ENCODE data around the gene OXCT1. TPM values are rescaled to one million over a fixed set of nuclear protein-coding genes. Genes with fewer than 3 reads are reported as not detected.

OXCT1 gene
- total RNA-seq: 40.4 and 57.0 TPM in 2 replicates

GRCh38 chr5:41869724-41870626 is at the start of gene OXCT1:
OXCT1 (minus strand) TSS chr5:41870425; CDS start chr5:41870358, 67 bp downstream.

GRCh38 chr5:41903892-41904799 is 33.9 kb upstream of the OXCT1 start, which contains the start of gene RIMOC1:
RIMOC1 (plus strand) TSS chr5:41904344; CDS start chr5:41904368, 24 bp downstream.

Other genes with a start within 250 kb of the OXCT1 start
- gene RIMOC1, start 33.9 kb upstream of the OXCT1 start, total RNA-seq: 14.8 and 19.4 TPM in 2 replicates
- gene FBXO4, start 54.9 kb upstream of the OXCT1 start, total RNA-seq: 6.2 and 10.4 TPM in 2 replicates